Measurements from ENCODE around the gene CSTB. TPM values are rescaled to one million over a fixed set of nuclear protein-coding genes. Genes with fewer than 3 reads are reported as not detected.
"Not testable (repeated sequence)": the region's sequence is repeated elsewhere in the genome, so short reads cannot be mapped to it uniquely, and the experiment has no call there.

CSTB gene
- total RNA-seq (24.1 and 30.4 TPM in 2 replicates), polyA plus RNA-seq (116 and 120 TPM in 2 replicates)

- WGBS (ENCODE audit: low lambda C conversion rate, missing lambda C conversion rate): 2% methylated on average over 61 of the region's 71 CpGs
These were observed at the start of gene CSTB for GRCh38 chr21:43775795-43776430. Gene CSTB, minus strand, starts transcription at chr21:43776308. Its CDS starts 39 bp downstream, at chr21:43776269.

GRCh38 chr21:43825242-43825935 is 49.3 kb upstream of the CSTB start:
- no peak overlapping the region for H3K4me2 ChIP-seq
- no peaks in the 10 kb centered on the region for H3K4me1 ChIP-seq (ENCODE audit: insufficient read depth)
- no peaks in the 10 kb centered on the region for H4K20me1 ChIP-seq (ENCODE audit: insufficient read depth, poor library complexity, severe bottlenecking)
- H3K9me3 ChIP-seq (ENCODE audit: low read depth): no peaks in the 10 kb centered on the region
- no peak overlapping the region for H3K4me3 ChIP-seq
- H3K79me2 ChIP-seq: no peaks in the 10 kb centered on the region
- no peaks in the 10 kb centered on the region for H3K9me2 ChIP-seq (replicated peaks; ENCODE audit: insufficient read depth)
- H2AFZ ChIP-seq: no peak overlapping the region
- no peak for TF ChIP-seq CTCF (IDR thresholded peaks at IDR 0.05; ENCODE audit: poor library complexity)
- no peak for TF ChIP-seq EZH2phosphoT487 (IDR thresholded peaks at IDR 0.05; ENCODE audit: low read depth, severe bottlenecking, unreplicated experiment)
- TF ChIP-seq EZH2 (IDR thresholded peaks at IDR 0.05; ENCODE audit: borderline replicate concordance): no peak
- no peak overlapping the region for H3K27ac ChIP-seq
- DNase-seq (ENCODE audit: low spot score): no peak
- WGBS (ENCODE audit: low lambda C conversion rate, missing lambda C conversion rate): 96% methylated on average over 24 of the region's 24 CpGs
- H3K27me3 ChIP-seq: no peaks in the 10 kb centered on the region
- H3K36me3 ChIP-seq (replicated peaks; ENCODE audit: insufficient read depth, low read depth): no peaks in the 10 kb centered on the region

More at GRCh38 chr21:43775795-43776430, at the start of gene CSTB:
- Histone ChIP-seq H3K36me3 (replicated peaks; ENCODE audit: insufficient read depth, low read depth) (no peaks in the 10 kb centered on the region), H3K27me3 (no peaks in the 10 kb centered on the region), H3K4me2 (peak within 1 kb of the TSS; percentile 100), H3K4me3 (peak within 1 kb of the TSS; percentile 75), H2AFZ (peak within 1 kb of the TSS; percentile 97), H3K9me3 (ENCODE audit: low read depth) (no peaks in the 10 kb centered on the region), H3K4me1 (ENCODE audit: insufficient read depth) (peaks cover 8% of the 10 kb centered on the region), H4K20me1 (ENCODE audit: insufficient read depth, poor library complexity, severe bottlenecking) (peaks cover 15% of the 10 kb centered on the region), H3K27ac (peak within 1 kb of the TSS; percentile 93), H3K79me2 (peaks cover 28% of the 10 kb centered on the region), H3K9me2 (replicated peaks; ENCODE audit: insufficient read depth) (no peaks in the 10 kb centered on the region)
- peak; percentile 89 for DNase-seq (ENCODE audit: low spot score)
- TF ChIP-seq EZH2 (IDR thresholded peaks at IDR 0.05; ENCODE audit: borderline replicate concordance): no peak
- no peak for TF ChIP-seq EZH2phosphoT487 (IDR thresholded peaks at IDR 0.05; ENCODE audit: low read depth, severe bottlenecking, unreplicated experiment)
- TF ChIP-seq CTCF (IDR thresholded peaks at IDR 0.05; ENCODE audit: poor library complexity): no peak

GRCh38 chr21:43824333-43825241 is 48.5 kb upstream of the CSTB start:
- H3K27me3 ChIP-seq: no peaks in the 10 kb centered on the region
- no peak overlapping the region for H3K4me3 ChIP-seq
- H3K4me2 ChIP-seq: no peak overlapping the region
- TF ChIP-seq CTCF (IDR thresholded peaks at IDR 0.05; ENCODE audit: poor library complexity): no peak
- TF ChIP-seq EZH2phosphoT487 (IDR thresholded peaks at IDR 0.05; ENCODE audit: low read depth, severe bottlenecking, unreplicated experiment): no peak
- no peak for TF ChIP-seq EZH2 (IDR thresholded peaks at IDR 0.05; ENCODE audit: borderline replicate concordance)
- WGBS (ENCODE audit: low lambda C conversion rate, missing lambda C conversion rate): 88% methylated on average over 17 of the region's 17 CpGs
- no peaks in the 10 kb centered on the region for H3K79me2 ChIP-seq
- H3K4me1 ChIP-seq (ENCODE audit: insufficient read depth): no peaks in the 10 kb centered on the region
- no peaks in the 10 kb centered on the region for H4K20me1 ChIP-seq (ENCODE audit: insufficient read depth, poor library complexity, severe bottlenecking)
- no peaks in the 10 kb centered on the region for H3K36me3 ChIP-seq (replicated peaks; ENCODE audit: insufficient read depth, low read depth)
- H3K9me2 ChIP-seq (replicated peaks; ENCODE audit: insufficient read depth): no peaks in the 10 kb centered on the region
- H2AFZ ChIP-seq: no peak overlapping the region
- H3K9me3 ChIP-seq (ENCODE audit: low read depth): no peaks in the 10 kb centered on the region
- H3K27ac ChIP-seq: no peak overlapping the region
- no peak for DNase-seq (ENCODE audit: low spot score)

GRCh38 chr21:43822741-43823140 is 46.6 kb upstream of the CSTB start:
- not testable (repeated sequence) for H3K9me3 ChIP-seq (ENCODE audit: low read depth); H3K27me3 ChIP-seq; H3K36me3 ChIP-seq (replicated peaks; ENCODE audit: insufficient read depth, low read depth); H4K20me1 ChIP-seq (ENCODE audit: insufficient read depth, poor library complexity, severe bottlenecking); H3K79me2 ChIP-seq; H3K9me2 ChIP-seq (replicated peaks; ENCODE audit: insufficient read depth); H2AFZ ChIP-seq; H3K4me2 ChIP-seq; DNase-seq (ENCODE audit: low spot score); H3K27ac ChIP-seq; H3K4me1 ChIP-seq (ENCODE audit: insufficient read depth); H3K4me3 ChIP-seq
- WGBS (ENCODE audit: low lambda C conversion rate, missing lambda C conversion rate): 91% methylated on average over 4 of the region's 5 CpGs

GRCh38 chr21:43822166-43822565 is 46.1 kb upstream of the CSTB start:
- H3K36me3 ChIP-seq (replicated peaks; ENCODE audit: insufficient read depth, low read depth); DNase-seq (ENCODE audit: low spot score): not testable (repeated sequence)
- WGBS (ENCODE audit: low lambda C conversion rate, missing lambda C conversion rate): 90% methylated on average over 9 of the region's 25 CpGs

More at GRCh38 chr21:43822166-43822565, 46.1 kb upstream of the CSTB start:
- not testable (repeated sequence) for H3K27ac ChIP-seq; H2AFZ ChIP-seq; H3K9me3 ChIP-seq (ENCODE audit: low read depth); H3K79me2 ChIP-seq; H3K4me3 ChIP-seq; H3K4me1 ChIP-seq (ENCODE audit: insufficient read depth); H3K9me2 ChIP-seq (replicated peaks; ENCODE audit: insufficient read depth); H3K4me2 ChIP-seq; H3K27me3 ChIP-seq; H4K20me1 ChIP-seq (ENCODE audit: insufficient read depth, poor library complexity, severe bottlenecking)

All from hepatocyte (in vitro differentiated cells).